Activated T-helper 2 cell treated with anti-CD3 and anti-CD28 coated beads, Interferon-gamma antibody, Interleukin-2, Interleukin-4, amounts not matched to agents 10 μg/mL and 5 μg/mL and 100 μg/mL, durations not matched to agents 14 hours and 24 hours and 36 hours (primary cell): ENCODE results near the gene RAB4B. TPM values are rescaled to one million over a fixed set of nuclear protein-coding genes. Genes with fewer than 3 reads are reported as not detected.
"Not testable (repeated sequence)": the region's sequence is repeated elsewhere in the genome, so short reads cannot be mapped to it uniquely, and the experiment has no call there.

Experiments
- DNase-seq: peaks from one replicate; pipeline ENCODE4 v3.0.0; 2021; ENCODE audit warnings: low spot score
- H3K27ac Mint-ChIP-seq: one replicate; pipeline ENCODE4 v1.8.0; 2021; ENCODE audit warnings: mixed read lengths
- H3K27me3 Mint-ChIP-seq: one replicate; pipeline ENCODE4 v1.8.0; 2021; ENCODE audit warnings: low read depth, mixed read lengths
- H3K36me3 Mint-ChIP-seq: one replicate; pipeline ENCODE4 v1.8.0; 2021; ENCODE audit warnings: low read depth, mixed read lengths
- H3K4me1 Mint-ChIP-seq: one replicate; pipeline ENCODE4 v1.8.0; 2021; ENCODE audit warnings: low read depth, mixed read lengths
- H3K4me3 Mint-ChIP-seq: one replicate; pipeline ENCODE4 v1.8.0; 2021; ENCODE audit warnings: low read depth, mild to moderate bottlenecking, moderate library complexity, mixed read lengths
- H3K9me3 Mint-ChIP-seq: one replicate; pipeline ENCODE4 v1.8.0; 2021; ENCODE audit warnings: mixed read lengths
- intact Hi-C: fragments of 100-400 bp; cut with micrococcal nuclease; formaldehyde crosslinking; loops from one replicate; pipeline ENCODE4 v1.15.1; 2023
- total RNA-seq: library from RNA; stranded (reverse); gene quantifications from 2 replicates; pipeline ENCODE4 v1.2.3, GENCODE V29; 2022

Gene RAB4B
- total RNA-seq, 1 donor from 2014 or later: 50.1 TPM

- H3K36me3 Mint-ChIP-seq: peaks cover 24% of the 10 kb centered on the region
- peaks cover 35% of the 10 kb centered on the region for H3K4me1 Mint-ChIP-seq
- no peak overlapping the region for H3K4me3 Mint-ChIP-seq
- intact Hi-C loops: no loop called here
- H3K27ac Mint-ChIP-seq: no peak overlapping the region
- H3K27me3 Mint-ChIP-seq: no peaks in the 10 kb centered on the region
- no peak for DNase-seq
- H3K9me3 Mint-ChIP-seq: no peaks in the 10 kb centered on the region
Observed at GRCh38 chr19:40776364-40776763, 1.7 kb upstream of the RAB4B start.

DNA sequence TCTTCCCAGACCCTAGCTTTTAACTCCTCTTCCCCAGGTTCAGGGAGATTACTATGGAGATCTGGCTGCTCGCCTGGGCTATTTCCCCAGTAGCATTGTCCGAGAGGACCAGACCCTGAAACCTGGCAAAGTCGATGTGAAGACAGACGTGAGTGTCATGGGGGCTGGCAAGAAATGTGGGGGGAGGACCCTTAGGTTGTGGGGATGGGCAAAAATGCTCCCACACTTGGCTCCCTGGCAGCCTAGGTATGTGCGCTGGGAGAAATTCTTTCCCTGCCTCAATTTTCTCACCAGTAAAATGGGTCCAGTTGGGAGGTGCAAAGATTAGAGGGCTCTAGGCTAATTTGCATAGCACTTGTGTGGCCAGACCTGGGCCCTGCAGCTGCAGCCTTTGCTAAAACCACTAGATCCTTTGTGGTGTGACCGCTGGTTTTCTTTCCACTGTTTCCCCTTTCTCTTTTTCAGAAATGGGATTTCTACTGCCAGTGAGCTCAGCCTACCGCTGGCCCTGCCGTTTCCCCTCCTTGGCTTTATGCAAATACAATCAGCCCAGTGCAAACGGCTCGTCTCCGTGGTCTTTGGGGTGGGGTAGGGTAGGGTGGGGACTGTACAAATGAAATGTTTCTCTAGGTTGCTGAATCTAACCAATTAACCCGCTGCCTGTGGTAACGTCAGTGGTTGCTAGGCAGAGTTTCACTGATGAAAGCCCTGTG lies 959 bp upstream of the RAB4B start:
- peaks cover 21% of the 10 kb centered on the region for H3K36me3 Mint-ChIP-seq
- H3K27me3 Mint-ChIP-seq: no peaks in the 10 kb centered on the region
- peak; percentile 86 for DNase-seq
- intact Hi-C loops: loop anchor here (1.0 kb wide), 2 partner anchors 23 to 61 kb away; partner anchors contain the start of gene COQ8B
- H3K9me3 Mint-ChIP-seq: no peaks in the 10 kb centered on the region
- H3K27ac Mint-ChIP-seq: peak overlapping the region; percentile 96
- peak overlapping the region; percentile 96 for H3K4me3 Mint-ChIP-seq
- H3K4me1 Mint-ChIP-seq: peaks cover 35% of the 10 kb centered on the region

GRCh38 chr19:40777645-40777936 lies 456 bp upstream of the RAB4B start:
- intact Hi-C loops: loop anchor here (1.0 kb wide), 2 partner anchors 23 to 61 kb away; partner anchors contain the start of gene COQ8B
- Mint-ChIP-seq H3K9me3 (no peaks in the 10 kb centered on the region), H3K27ac (peak overlapping the region; percentile 96), H3K4me1 (peaks cover 35% of the 10 kb centered on the region), H3K4me3 (peak overlapping the region; percentile 96), H3K36me3 (peaks cover 20% of the 10 kb centered on the region), H3K27me3 (no peaks in the 10 kb centered on the region)
- no peak for DNase-seq

DNA sequence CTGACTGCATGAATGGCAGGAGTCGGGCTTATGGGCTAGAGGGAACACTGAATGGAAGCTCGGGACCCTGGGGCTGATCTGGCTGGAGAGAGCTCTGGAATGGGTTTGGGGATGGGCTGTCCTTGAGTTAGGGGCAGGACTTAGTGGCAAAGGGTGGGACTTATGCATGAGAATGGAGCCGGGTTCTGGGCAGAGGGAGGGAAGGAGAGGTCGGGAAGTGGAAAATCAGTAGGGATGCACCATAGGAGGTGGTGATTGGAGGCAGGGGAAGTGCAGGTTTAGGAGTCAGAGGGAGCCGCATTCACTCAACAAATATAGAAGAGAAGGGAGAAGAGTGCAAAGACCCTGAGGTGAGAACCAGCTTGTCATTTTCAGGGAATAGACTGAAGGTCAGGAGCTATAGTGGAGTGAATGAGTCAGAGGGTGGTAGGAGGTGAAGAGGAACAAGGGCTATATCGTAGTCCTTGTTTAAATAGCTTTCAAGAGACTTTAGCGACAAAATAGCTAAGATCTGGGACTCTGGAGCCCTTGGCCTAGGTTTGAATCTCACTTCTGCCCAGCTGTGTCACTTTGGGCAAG lies 748 bp downstream of the RAB4B start:
- Mint-ChIP-seq H3K27ac (peak overlapping the region; percentile 96), H3K4me1 (peaks cover 37% of the 10 kb centered on the region), H3K36me3 (peaks cover 25% of the 10 kb centered on the region), H3K4me3 (peak overlapping the region; percentile 96), H3K9me3 (no peaks in the 10 kb centered on the region), H3K27me3 (no peaks in the 10 kb centered on the region)
- no peak for DNase-seq
- intact Hi-C loops: loop anchor here (1.0 kb wide), 3 partner anchors 14 to 28 kb away; partner anchors contain the start of gene ACTMAP

GRCh38 chr19:40780582-40780981 lies 2.5 kb downstream of the RAB4B start:
- Mint-ChIP-seq H3K4me3 (peak overlapping the region; percentile 59), H3K9me3 (no peaks in the 10 kb centered on the region), H3K4me1 (peaks cover 33% of the 10 kb centered on the region), H3K27ac (peak overlapping the region; percentile 81), H3K27me3 (no peaks in the 10 kb centered on the region), H3K36me3 (peaks cover 32% of the 10 kb centered on the region)
- DNase-seq: no peak
- intact Hi-C loops: no loop called here

GRCh38 chr19:40781140-40781539 lies 3.1 kb downstream of the RAB4B start:
- Mint-ChIP-seq H3K4me1 (peaks cover 32% of the 10 kb centered on the region), H3K27me3 (no peaks in the 10 kb centered on the region), H3K4me3 (no peak overlapping the region), H3K27ac (no peak overlapping the region), H3K36me3 (peaks cover 35% of the 10 kb centered on the region), H3K9me3 (no peaks in the 10 kb centered on the region)
- no peak for DNase-seq
- intact Hi-C loops: no loop called here

GRCh38 chr19:40783711-40784110 lies 5.7 kb downstream of the RAB4B start:
- peaks cover 21% of the 10 kb centered on the region for H3K4me1 Mint-ChIP-seq
- peaks cover 51% of the 10 kb centered on the region for H3K36me3 Mint-ChIP-seq
- no peaks in the 10 kb centered on the region for H3K9me3 Mint-ChIP-seq
- intact Hi-C loops: no loop called here
- no peak for DNase-seq
- H3K27me3 Mint-ChIP-seq: no peaks in the 10 kb centered on the region
- H3K27ac Mint-ChIP-seq: no peak overlapping the region
- no peak overlapping the region for H3K4me3 Mint-ChIP-seq

DNA sequence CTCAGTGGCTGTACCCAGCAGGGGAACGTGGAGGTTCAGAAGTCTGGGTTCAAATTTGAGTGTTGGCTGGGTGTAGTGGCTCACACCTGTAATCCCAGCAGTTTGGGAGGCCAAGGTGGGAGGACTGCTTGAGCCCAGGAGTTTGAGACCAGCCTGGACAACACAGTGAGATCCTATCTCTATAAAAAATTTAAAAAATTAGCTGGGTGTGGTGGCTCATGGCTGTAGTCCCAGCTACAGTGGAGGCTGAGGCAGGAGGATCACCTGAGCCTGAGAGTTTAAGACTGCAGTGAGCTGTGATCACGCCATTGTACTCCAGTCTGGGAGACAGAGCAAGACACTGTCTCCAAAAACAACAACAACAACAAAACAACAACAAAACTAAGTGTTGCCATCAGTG lies 6.1 kb downstream of the RAB4B start:
- peaks cover 19% of the 10 kb centered on the region for H3K4me1 Mint-ChIP-seq
- H3K4me3 Mint-ChIP-seq, H3K9me3 Mint-ChIP-seq, H3K27me3 Mint-ChIP-seq, H3K27ac Mint-ChIP-seq, DNase-seq, intact Hi-C loops: not testable (repeated sequence)
- H3K36me3 Mint-ChIP-seq: peaks cover 51% of the 10 kb centered on the region

GRCh38 chr19:40785526-40785925 lies 7.5 kb downstream of the RAB4B start:
- Mint-ChIP-seq H3K4me3 (no peak overlapping the region), H3K27me3 (no peaks in the 10 kb centered on the region), H3K9me3 (no peaks in the 10 kb centered on the region), H3K27ac (peak overlapping the region; percentile 79), H3K36me3 (peaks cover 49% of the 10 kb centered on the region), H3K4me1 (peaks cover 11% of the 10 kb centered on the region)
- intact Hi-C loops: no loop called here
- DNase-seq: no peak

DNA sequence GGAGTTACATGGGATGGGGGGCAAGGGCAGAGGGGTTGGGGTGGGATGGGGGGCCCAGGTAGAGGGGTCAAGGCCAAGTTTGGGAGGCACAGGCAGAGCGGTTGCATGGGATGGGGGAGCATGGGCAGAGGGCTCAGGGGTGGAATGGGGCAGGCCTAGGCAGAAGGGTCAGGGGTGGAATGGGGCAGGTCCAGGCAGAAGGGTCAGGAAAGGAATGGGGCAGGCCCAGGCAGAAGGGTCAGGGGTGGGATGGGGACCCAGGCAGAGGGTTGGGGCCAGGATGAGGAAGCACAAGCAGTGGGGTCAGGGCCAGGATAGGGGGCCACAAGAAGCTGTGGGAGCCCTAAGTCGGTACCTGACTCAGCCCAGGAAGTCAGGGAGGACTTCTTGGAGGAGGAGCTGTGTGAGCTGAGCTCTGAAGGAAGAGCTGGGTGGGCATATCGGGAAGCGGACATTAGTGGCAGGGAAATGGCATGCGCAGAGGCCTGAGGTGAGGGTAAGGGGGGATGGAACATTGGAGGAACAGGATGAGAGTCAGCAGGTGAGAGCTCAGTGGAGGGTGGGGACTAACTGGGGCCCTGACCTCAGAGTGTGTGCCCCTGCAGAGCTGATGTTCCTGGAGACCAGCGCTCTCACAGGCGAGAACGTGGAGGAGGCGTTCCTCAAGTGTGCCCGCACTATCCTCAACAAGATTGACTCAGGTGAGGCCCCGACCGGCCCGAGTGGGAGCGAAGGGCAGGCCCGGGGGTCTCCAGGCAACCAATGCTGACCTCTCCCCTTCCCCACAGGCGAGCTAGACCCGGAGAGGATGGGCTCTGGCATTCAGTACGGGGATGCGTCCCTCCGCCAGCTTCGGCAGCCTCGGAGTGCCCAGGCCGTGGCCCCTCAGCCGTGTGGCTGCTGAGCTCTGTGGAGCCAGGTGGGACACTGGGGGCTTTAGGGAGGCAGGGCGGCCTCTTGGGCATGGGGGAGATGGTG lies 8.3 kb downstream of the RAB4B start:
- H3K4me1 Mint-ChIP-seq: peaks cover 8% of the 10 kb centered on the region
- peaks cover 46% of the 10 kb centered on the region for H3K36me3 Mint-ChIP-seq
- intact Hi-C loops: no loop called here
- no peak overlapping the region for H3K27ac Mint-ChIP-seq
- no peak for DNase-seq
- H3K9me3 Mint-ChIP-seq: no peaks in the 10 kb centered on the region
- H3K4me3 Mint-ChIP-seq: no peak overlapping the region
- H3K27me3 Mint-ChIP-seq: no peaks in the 10 kb centered on the region

DNA sequence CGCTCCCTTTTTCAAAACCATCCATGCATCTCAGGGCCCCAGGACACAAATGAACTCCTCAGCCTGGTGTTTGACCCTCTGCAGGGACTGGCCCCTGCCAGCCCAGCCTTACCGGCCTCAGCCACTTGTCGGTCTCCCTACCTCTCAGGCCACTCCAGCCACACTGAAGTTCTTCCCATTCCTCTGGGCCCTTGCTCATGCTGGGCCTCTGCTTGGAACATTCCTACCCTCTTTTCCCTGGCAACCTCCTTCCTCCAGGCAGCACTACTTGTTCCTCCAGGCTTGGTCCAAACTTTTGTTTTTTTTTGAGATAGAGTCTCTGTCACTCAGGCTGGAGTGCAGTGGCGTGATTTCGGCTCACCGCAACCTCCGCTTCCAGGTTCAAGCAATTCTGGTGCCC lies 13.3 kb downstream of the RAB4B start:
- Mint-ChIP-seq H3K27ac (no peak overlapping the region), H3K4me3 (no peak overlapping the region), H3K4me1 (peaks cover 11% of the 10 kb centered on the region), H3K36me3 (peaks cover 35% of the 10 kb centered on the region), H3K27me3 (no peaks in the 10 kb centered on the region), H3K9me3 (no peaks in the 10 kb centered on the region)
- DNase-seq: no peak
- intact Hi-C loops: no loop called here

GRCh38 chr19:40791996-40792395 lies 13.9 kb downstream of the RAB4B start:
- Mint-ChIP-seq H3K27ac (peak overlapping the region; percentile 78), H3K4me1 (peaks cover 11% of the 10 kb centered on the region), H3K4me3 (no peak overlapping the region), H3K9me3 (no peaks in the 10 kb centered on the region), H3K36me3 (peaks cover 32% of the 10 kb centered on the region), H3K27me3 (no peaks in the 10 kb centered on the region)
- DNase-seq: no peak
- intact Hi-C loops: loop anchor here (1.0 kb wide), 2 partner anchors 13 to 38 kb away; no protein-coding TSS in a partner anchor
